Stimulated activated CD8-positive, alpha-beta memory T cell treated with anti-CD3 and anti-CD28 coated beads, Interleukin-4, amount 100 ng/mL, for 24 hours (primary cell): ENCODE measurements around the gene EPHB6.

Experiments used
- DNase-seq: peaks from one replicate; pipeline ENCODE4 v3.0.0-alpha.2; 2020; ENCODE audit warnings: low read depth

Gene EPHB6

GRCh38 chr7:142835487-142835886 is 19.4 kb upstream of the EPHB6 start:
- DNase-seq: no peak

DNA sequence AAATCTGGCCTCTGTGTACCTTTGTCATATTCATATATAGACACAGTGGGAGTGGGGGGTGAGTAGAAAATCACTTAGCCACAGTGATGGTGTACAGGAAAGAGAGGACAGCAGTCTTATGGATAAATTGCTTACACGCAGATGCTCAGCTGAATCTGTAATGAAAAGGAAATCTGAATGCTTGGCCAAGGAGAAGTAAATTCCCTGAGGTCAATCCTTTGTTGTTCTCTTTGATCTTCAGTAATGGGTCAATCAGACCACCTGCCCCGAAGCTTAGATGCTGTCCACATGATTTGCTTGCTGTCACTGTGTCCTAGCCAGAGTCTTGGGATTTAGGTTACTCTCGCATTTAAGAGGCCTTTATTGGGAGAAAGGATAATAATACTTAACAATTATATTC is 18.4 kb upstream of the EPHB6 start:
- DNase-seq: no peak

GRCh38 chr7:142838461-142839213 is 16.2 kb upstream of the EPHB6 start:
- DNase-seq: no peak

- DNase-seq: no peak
Measured at GRCh38 chr7:142842251-142842766, 12.6 kb upstream of the EPHB6 start.

DNA sequence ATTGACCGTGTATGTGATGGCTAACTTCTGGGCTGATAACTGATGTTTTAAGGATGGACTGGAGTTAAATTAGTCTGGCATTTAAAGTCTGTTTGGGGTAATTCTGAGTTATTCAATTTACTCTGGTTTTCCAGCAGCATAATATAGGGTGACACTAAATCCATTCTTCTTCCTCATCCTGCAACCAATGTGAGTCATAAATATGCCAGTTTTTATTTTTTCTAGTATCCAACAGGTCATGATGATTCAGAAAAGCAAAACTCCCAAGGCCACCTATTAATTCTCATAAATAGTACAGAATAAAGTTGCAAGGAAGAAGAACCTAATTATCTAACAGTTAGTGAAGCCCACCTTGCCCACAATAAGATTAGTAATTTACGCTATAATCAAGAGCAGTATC is 7.5 kb upstream of the EPHB6 start:
- DNase-seq: no peak

- no peak for DNase-seq
Measured at GRCh38 chr7:142851269-142851668, 3.6 kb upstream of the EPHB6 start.

DNA sequence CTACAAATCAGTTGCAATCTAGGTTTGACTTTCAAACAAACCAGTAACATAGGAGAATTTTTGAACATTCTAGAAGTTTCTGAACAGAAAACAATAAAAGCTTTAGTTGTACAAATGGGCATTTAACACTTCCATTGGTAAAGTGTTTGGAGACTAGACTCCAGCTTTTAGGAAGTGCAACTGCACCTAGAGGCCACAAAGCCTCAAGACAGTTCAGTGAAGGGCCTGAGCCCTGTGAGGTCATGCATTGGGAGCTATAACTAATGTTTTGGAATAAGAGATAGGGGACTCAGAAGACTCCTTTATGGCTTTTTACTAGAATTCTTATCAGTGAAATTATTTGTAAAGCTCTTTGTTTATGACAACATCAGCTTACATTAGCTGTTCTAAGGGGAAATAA is 3.0 kb upstream of the EPHB6 start:
- DNase-seq: no peak

DNA sequence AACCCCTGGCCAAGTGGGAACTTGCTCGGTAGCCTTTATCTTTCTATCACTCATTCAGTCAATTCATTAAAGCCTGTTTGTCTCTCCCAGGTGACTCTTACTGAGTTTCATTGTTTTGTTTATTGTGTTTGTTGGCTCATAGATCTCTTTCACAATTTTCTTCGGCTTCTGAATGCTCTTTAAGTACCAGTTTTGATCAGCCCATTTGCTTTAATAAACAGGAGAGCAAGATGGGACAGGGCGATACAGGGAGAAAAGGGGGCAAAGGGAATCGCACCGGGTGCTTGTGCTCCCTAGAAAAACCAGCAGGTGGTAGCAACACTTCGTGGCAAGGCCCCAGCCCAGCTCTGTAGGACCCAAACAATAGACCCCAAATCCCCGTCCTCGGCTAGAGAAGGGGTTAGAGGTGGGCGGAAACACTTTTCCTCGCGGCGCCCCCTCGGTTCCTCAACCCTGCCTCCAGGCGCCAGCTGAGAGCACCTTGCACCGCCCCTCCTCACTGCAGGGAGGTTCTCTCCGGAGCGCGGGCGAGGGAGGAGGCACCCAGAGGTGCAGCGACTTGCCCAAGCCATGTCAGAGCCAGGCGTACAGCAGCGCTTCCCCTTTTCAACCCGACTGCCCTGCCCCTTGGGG is 1.0 kb upstream of the EPHB6 start:
- DNase-seq: peak; percentile 50

GRCh38 chr7:142855114-142855743 is 353 bp downstream of the EPHB6 start:
- no peak for DNase-seq

GRCh38 chr7:142855756-142856564 is 1.1 kb downstream of the EPHB6 start:
- DNase-seq: no peak

GRCh38 chr7:142856565-142857245 is 1.8 kb downstream of the EPHB6 start:
- no peak for DNase-seq

DNA sequence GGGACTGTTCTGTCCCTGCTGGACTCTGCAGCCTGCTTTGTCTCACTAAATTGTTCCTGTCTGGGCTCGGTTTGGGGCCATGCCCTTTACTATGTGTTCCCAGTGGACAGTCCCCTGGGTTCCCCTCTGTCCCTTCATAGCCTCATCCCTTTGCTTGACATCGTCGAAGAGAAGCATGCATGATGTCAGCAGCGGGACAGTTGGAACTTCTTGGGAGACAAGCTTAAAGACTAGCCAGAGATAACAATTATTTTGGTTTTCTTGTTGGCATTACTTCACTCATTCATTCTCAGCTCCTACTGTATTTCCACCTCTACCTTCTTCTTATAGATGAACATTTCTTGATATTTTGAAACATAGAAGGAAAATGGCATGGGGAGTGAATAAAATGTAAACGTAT is 2.7 kb downstream of the EPHB6 start:
- no peak for DNase-seq

DNA sequence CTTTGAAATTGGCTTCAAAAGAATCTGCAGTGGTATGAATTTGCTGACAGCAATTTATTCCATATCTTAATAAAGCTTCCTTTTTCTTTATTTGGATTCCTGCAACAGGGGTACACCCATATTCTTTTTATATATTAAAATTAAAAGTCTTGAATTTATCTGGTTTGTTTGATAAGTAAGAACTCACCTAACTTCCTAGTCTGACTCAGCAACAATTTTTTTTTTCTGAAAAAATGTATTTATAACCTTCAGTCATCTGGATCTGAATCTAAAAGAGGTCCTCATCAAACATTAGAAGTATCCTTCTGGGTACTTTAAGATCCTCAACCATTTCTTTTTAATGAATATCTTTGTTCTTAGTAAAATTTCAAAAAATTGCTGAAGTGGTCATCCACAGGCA is 4.5 kb downstream of the EPHB6 start:
- no peak for DNase-seq

DNA sequence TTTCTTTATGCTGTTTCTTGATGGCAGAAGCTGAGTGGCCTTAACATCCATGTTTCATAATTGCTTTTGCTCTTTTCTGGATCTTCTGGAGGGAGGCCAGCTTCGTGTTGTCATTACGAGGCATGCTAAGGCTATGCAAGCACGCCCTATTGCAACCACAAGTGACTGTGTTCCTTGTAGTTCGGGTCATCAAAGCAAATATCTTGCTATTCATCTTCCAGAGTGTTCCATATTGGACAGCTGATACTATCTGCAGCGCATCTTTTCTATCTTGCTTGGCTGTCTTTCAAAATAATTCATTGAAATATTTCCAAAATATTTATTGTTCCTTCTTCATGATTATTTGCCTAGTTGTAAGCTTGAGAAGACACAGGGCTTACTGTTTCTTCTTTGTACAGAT is 5.0 kb downstream of the EPHB6 start:
- DNase-seq: no peak

DNA sequence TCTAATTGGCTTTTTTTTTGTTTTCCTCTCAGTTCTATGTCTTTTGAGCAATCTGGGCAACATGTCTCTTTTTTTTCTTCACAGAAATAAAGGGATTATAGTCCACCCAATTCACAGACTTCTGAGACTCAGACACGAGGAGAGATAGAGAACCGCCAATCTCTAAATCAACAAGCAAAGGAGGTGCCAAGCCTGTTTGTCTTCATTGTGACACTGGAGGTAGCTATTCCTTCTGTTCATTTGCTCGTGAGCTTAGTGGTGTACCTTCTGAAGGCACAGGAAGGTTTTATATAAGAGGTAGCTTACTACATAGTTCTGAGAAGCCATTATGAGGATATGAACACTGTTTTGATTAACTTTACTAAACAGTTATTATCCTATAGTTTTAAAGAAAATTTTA is 6.1 kb downstream of the EPHB6 start:
- DNase-seq: no peak

DNA sequence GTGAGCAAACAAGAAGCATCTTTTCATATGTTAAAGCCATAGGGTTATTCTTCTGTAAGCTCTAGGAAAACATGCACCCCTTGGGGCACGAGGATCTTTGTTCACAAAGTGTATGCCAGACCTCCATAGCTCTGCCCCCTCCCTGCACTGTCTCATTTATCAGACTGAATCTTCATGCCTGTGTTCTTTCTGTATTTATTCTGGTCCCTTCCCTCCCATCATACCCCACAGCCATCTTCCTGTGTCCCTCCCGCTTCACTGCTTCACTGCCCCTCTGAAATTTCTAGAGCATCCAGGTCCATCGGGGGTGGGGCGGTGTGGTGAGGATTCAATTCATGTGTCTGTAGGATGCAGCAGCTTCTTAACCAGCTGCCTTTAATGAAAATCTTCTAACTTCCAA is 7.5 kb downstream of the EPHB6 start:
- DNase-seq: no peak

DNA sequence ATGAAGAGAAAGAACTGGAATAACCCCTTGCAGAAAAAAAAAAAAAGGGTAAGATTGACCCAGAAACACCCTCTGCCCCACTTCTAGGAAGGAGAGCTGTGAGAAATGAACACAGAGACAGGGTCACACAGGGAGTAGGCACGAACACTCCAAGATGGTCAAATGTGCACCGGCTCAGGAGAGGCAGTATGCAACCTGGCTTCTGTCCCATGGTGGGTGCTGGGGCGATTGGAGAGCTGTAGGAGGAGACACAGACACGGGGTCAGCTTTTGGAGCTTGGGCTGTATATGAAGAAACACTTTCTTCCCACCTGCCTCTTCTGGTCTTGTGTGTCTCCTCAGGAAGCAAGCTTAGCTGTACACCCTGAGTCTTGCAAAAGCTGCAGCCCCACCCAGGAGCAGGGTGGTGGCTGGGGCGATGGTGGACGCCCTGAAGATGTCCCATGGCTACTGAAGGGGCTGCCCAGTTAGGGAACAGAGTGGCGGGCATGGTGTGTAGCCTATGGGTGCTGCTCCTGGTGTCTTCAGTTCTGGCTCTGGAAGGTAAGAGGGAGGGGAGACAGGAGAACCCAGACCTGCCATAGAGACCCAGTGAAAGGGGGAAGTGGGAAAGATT is 8.0 kb downstream of the EPHB6 start:
- DNase-seq: no peak

DNA sequence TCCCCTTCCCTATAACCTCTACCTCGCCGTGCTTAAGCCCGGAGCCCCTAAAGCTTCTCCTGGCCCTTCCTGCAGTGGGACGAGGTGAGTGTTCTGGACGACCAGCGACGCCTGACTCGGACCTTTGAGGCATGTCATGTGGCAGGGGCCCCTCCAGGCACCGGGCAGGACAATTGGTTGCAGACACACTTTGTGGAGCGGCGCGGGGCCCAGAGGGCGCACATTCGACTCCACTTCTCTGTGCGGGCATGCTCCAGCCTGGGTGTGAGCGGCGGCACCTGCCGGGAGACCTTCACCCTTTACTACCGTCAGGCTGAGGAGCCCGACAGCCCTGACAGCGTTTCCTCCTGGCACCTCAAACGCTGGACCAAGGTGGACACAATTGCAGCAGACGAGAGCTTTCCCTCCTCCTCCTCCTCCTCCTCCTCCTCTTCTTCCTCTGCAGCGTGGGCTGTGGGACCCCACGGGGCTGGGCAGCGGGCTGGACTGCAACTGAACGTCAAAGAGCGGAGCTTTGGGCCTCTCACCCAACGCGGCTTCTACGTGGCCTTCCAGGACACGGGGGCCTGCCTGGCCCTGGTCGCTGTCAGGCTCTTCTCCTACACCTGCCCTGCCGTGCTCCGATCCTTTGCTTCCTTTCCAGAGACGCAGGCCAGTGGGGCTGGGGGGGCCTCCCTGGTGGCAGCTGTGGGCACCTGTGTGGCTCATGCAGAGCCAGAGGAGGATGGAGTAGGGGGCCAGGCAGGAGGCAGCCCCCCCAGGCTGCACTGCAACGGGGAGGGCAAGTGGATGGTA is 9.2 kb downstream of the EPHB6 start:
- no peak for DNase-seq

DNA sequence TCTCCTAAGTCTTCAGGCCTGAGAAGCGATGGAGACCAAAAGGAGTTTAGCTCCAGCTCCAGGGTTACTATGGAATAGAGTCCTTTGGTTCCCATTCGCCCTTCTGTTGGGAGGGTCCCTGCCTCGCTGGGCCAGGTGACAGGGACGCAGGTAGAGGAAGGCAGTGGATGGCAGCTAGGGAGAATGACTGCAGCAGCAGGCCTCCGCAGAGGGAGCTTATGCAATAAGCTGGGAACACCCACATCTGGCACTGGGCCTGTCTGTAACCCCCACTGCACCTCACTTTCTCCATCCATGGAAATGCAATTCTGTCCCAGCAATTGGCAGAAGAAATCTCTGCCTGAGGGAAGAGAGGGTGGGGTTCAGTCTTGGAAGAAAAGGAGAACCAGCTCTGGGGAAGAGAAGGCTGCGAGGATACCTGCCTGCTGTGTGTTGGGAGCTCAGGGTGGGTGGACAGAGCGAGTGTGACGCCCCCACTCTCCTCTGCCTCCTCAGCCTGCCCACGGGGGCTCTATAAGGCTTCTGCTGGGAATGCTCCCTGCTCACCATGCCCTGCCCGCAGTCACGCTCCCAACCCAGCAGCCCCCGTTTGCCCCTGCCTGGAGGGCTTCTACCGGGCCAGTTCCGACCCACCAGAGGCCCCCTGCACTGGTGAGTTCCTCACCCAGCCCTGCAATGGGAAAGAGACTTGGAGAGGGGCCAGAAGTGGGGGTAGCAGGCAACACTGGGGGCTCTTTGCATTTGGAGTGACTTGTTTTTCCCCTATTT is 10.3 kb downstream of the EPHB6 start:
- no peak for DNase-seq

DNA sequence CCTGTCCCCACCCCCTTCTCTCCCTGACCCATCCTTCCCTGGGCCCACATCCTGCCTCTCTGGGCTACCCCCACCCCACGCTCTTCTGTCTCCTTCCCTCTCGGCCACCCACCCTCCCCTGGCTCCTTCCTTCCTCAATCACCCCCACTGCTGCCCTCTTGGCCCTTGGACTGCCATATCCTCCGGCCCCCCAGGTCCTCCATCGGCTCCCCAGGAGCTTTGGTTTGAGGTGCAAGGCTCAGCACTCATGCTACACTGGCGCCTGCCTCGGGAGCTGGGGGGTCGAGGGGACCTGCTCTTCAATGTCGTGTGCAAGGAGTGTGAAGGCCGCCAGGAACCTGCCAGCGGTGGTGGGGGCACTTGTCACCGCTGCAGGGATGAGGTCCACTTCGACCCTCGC is 10.9 kb downstream of the EPHB6 start:
- DNase-seq: no peak
